Lower leg skin (tissue), 3 donors: ENCODE measurements around the gene BEST3.

ENCODE experiments used
- CTCF ChIP-seq, 3 donors: fragments of 450-650 bp; IDR thresholded peaks; one replicate each; pipeline ENCODE4 v1.5.1; 2016; ENCODE audit warnings: antibody characterized with exemption in 3 of 3, mild to moderate bottlenecking in 3 of 3, moderate library complexity in 2 of 3
- POLR2A ChIP-seq, 2 donors: fragments of 450-650 bp; IDR thresholded peaks; one replicate each; pipeline ENCODE4 v1.6.1; 2016 to 2017; ENCODE audit warnings: antibody characterized with exemption in 2 of 2, mild to moderate bottlenecking in 1 of 2, moderate library complexity in 1 of 2

- no peak for TF ChIP-seq POLR2A (IDR thresholded peaks at IDR 0.05)
- TF ChIP-seq CTCF (IDR thresholded peaks at IDR 0.05), result no peak
Measured at GRCh38 chr12:69676257-69677012, 22.7 kb downstream of the BEST3 start.
